T-helper 17 cell (primary cell): ENCODE measurements around the gene FBXO17. TPM values are rescaled to one million over a fixed set of nuclear protein-coding genes. Genes with fewer than 3 reads are reported as not detected.
"Not testable (repeated sequence)": the region's sequence is repeated elsewhere in the genome, so short reads cannot be mapped to it uniquely, and the experiment has no call there.

ENCODE experiments used
- ATAC-seq: fragments of 150-1000 bp; cut with Tn5 transposase; 2 replicates; pipeline ENCODE4 v1.10.0; 2021; ENCODE audit warnings: mild to moderate bottlenecking, moderate library complexity
- DNase-seq, 3 donors: peaks; one replicate each; pipeline versions ENCODE4 v3.0.0 to v3.0.0-alpha.2; 2020 to 2021
- H3K9me3 ChIP-seq: one replicate; pipeline ENCODE4 v1.7.0; 2013; ENCODE audit warnings: low read length, mild to moderate bottlenecking; ENCODE audit not compliant: control insufficient read depth, poor library complexity, severe bottlenecking
- H3K27ac Mint-ChIP-seq: one replicate; pipeline ENCODE4 v1.8.0; 2022; ENCODE audit warnings: mild to moderate bottlenecking, moderate library complexity, mixed read lengths
- H3K27me3 Mint-ChIP-seq: one replicate; pipeline ENCODE4 v1.8.0; 2022; ENCODE audit warnings: mixed read lengths
- H3K36me3 Mint-ChIP-seq: one replicate; pipeline ENCODE4 v1.8.0; 2022; ENCODE audit warnings: low read depth, mixed read lengths
- H3K4me1 Mint-ChIP-seq: one replicate; pipeline ENCODE4 v1.8.0; 2022; ENCODE audit warnings: mild to moderate bottlenecking, mixed read lengths
- H3K4me3 Mint-ChIP-seq: one replicate; pipeline ENCODE4 v1.8.0; 2022; ENCODE audit warnings: mild to moderate bottlenecking, moderate library complexity, mixed read lengths
- total RNA-seq, 4 donors: library from RNA in 2 of 4; stranded (reverse) in 2 of 4; gene quantifications; one replicate each; pipeline ENCODE4 v1.2.3 and lab custom pipeline; 2022 to 2026

Gene FBXO17
- total RNA-seq, 2 donors from 2014 or later, result 0.16 TPM; not detected in 1

- no peaks in the 10 kb centered on the region for H3K27me3 Mint-ChIP-seq
- no peak overlapping the region for H3K4me3 Mint-ChIP-seq
- H3K27ac Mint-ChIP-seq, result no peak overlapping the region
- no peaks in the 10 kb centered on the region for H3K36me3 Mint-ChIP-seq
- H3K9me3 ChIP-seq, result no peaks in the 10 kb centered on the region
- ATAC-seq, result no peak
- peaks cover 13% of the 10 kb centered on the region for H3K4me1 Mint-ChIP-seq
- DNase-seq, result no peak
Measured at GRCh38 chr19:38946229-38947010, 29.1 kb downstream of the FBXO17 start.

GRCh38 chr19:38945562-38946228 lies 29.8 kb downstream of the FBXO17 start:
- Mint-ChIP-seq H3K27ac (no peak overlapping the region), H3K27me3 (no peaks in the 10 kb centered on the region), H3K4me1 (peaks cover 17% of the 10 kb centered on the region), H3K36me3 (no peaks in the 10 kb centered on the region), H3K4me3 (no peak overlapping the region)
- H3K9me3 ChIP-seq, result no peaks in the 10 kb centered on the region
- no peak for ATAC-seq
- DNase-seq, result no peak

- no peaks in the 10 kb centered on the region for H3K9me3 ChIP-seq
- Mint-ChIP-seq H3K4me1 (peaks cover 14% of the 10 kb centered on the region), H3K4me3 (no peak overlapping the region), H3K36me3 (no peaks in the 10 kb centered on the region), H3K27me3 (no peaks in the 10 kb centered on the region), H3K27ac (no peak overlapping the region)
- ATAC-seq (no peak), DNase-seq (no peak)
Measured at GRCh38 chr19:38944981-38945506, 30.5 kb downstream of the FBXO17 start.

- H3K9me3 ChIP-seq, result no peaks in the 10 kb centered on the region
- Mint-ChIP-seq H3K4me3 (no peak overlapping the region), H3K4me1 (peaks cover 9% of the 10 kb centered on the region), H3K27me3 (no peaks in the 10 kb centered on the region), H3K27ac (no peak overlapping the region), H3K36me3 (no peaks in the 10 kb centered on the region)
- no peak for ATAC-seq
- DNase-seq, result no peak
Measured at GRCh38 chr19:38942471-38943181, 32.9 kb downstream of the FBXO17 start.

- H3K27ac Mint-ChIP-seq, result no peak overlapping the region
- ATAC-seq, result no peak
- H3K4me3 Mint-ChIP-seq, result no peak overlapping the region
Measured at GRCh38 chr19:38941979-38942378, 33.6 kb downstream of the FBXO17 start.

GRCh38 chr19:38941466-38941865 lies 34.1 kb downstream of the FBXO17 start:
- H3K4me3 Mint-ChIP-seq, H3K4me1 Mint-ChIP-seq, DNase-seq, H3K36me3 Mint-ChIP-seq, H3K9me3 ChIP-seq, H3K27me3 Mint-ChIP-seq, H3K27ac Mint-ChIP-seq, ATAC-seq: not testable (repeated sequence)

More at GRCh38 chr19:38941979-38942378, 33.6 kb downstream of the FBXO17 start:
- H3K4me1 Mint-ChIP-seq, result peaks cover 9% of the 10 kb centered on the region
- H3K36me3 Mint-ChIP-seq, result no peaks in the 10 kb centered on the region
- H3K9me3 ChIP-seq, result no peaks in the 10 kb centered on the region
- DNase-seq, result no peak
- H3K27me3 Mint-ChIP-seq, result no peaks in the 10 kb centered on the region

- no peaks in the 10 kb centered on the region for H3K27me3 Mint-ChIP-seq
- H3K4me1 Mint-ChIP-seq, result peaks cover 9% of the 10 kb centered on the region
- H3K27ac Mint-ChIP-seq, result no peak overlapping the region
- H3K4me3 Mint-ChIP-seq, result no peak overlapping the region
- ATAC-seq, result no peak
- DNase-seq, result no peak
- no peaks in the 10 kb centered on the region for H3K36me3 Mint-ChIP-seq
- no peaks in the 10 kb centered on the region for H3K9me3 ChIP-seq
Measured at GRCh38 chr19:38939957-38940356, 35.6 kb downstream of the FBXO17 start.

- Mint-ChIP-seq H3K4me1 (peaks cover 18% of the 10 kb centered on the region), H3K4me3 (no peak overlapping the region), H3K36me3 (peaks cover 3% of the 10 kb centered on the region), H3K27ac (no peak overlapping the region), H3K27me3 (no peaks in the 10 kb centered on the region)
- DNase-seq (no peak), ATAC-seq (no peak)
- H3K9me3 ChIP-seq, result no peaks in the 10 kb centered on the region
Measured at GRCh38 chr19:38933544-38933943, 42.0 kb downstream of the FBXO17 start.

GRCh38 chr19:38932425-38933179 lies 42.9 kb downstream of the FBXO17 start:
- Mint-ChIP-seq H3K36me3 (peaks cover 3% of the 10 kb centered on the region), H3K4me3 (no peak overlapping the region), H3K4me1 (peaks cover 21% of the 10 kb centered on the region), H3K27ac (no peak overlapping the region), H3K27me3 (no peaks in the 10 kb centered on the region)
- ATAC-seq (no peak), DNase-seq (peak in 1 of 3 donors; percentile 24)
- H3K9me3 ChIP-seq, result no peaks in the 10 kb centered on the region

GRCh38 chr19:38931521-38931793 lies 44.1 kb downstream of the FBXO17 start:
- Mint-ChIP-seq H3K4me3 (peak overlapping the region; percentile 97), H3K36me3 (peaks cover 3% of the 10 kb centered on the region), H3K27ac (peak overlapping the region; percentile 99), H3K4me1 (peaks cover 21% of the 10 kb centered on the region), H3K27me3 (no peaks in the 10 kb centered on the region)
- ATAC-seq, result no peak
- no peaks in the 10 kb centered on the region for H3K9me3 ChIP-seq
- no peak for DNase-seq

GRCh38 chr19:38930776-38931520 lies 44.6 kb downstream of the FBXO17 start, which contains the start of gene MRPS12:
TSS of gene MRPS12 (plus strand) at chr19:38930944. CDS start at chr19:38931295, 351 bp downstream.
- H3K4me3 Mint-ChIP-seq, result peak within 1 kb of the TSS; percentile 97
- peak within 1 kb of the TSS; percentile 99 for H3K27ac Mint-ChIP-seq
- ATAC-seq (peak; percentile 95), DNase-seq (peak; percentile 92 to 96 (median 96))
- H3K9me3 ChIP-seq, result no peaks in the 10 kb centered on the region
- no peaks in the 10 kb centered on the region for H3K27me3 Mint-ChIP-seq
- H3K4me1 Mint-ChIP-seq, result peaks cover 21% of the 10 kb centered on the region
- H3K36me3 Mint-ChIP-seq, result peaks cover 3% of the 10 kb centered on the region
